GM10248 (cell line): ENCODE results near the gene EFHC2.

ENCODE experiments used
- CTCF ChIA-PET: fragments of 300-600 bp; sonication (Branson Sonifier 250); formaldehyde crosslinking; extraction: SDS; loops from one replicate; lab custom pipeline; 2021; ENCODE audit warnings: antibody characterized with exemption; lab: Yijun Ruan, JAX
- POLR2A ChIA-PET: fragments of 350-650 bp; sonication (Branson Sonifier 250); formaldehyde crosslinking; extraction: SDS; loops from one replicate; lab custom pipeline; 2020; ENCODE audit warnings: antibody characterized with exemption; lab: Yijun Ruan, JAX
- DNase-seq: peaks from one replicate; pipeline ENCODE4 v3.0.0; 2012; ENCODE audit errors: extremely low spot score
- TF ChIP-seq, protein P1 (sequence below): IDR thresholded peaks from 2 replicates; pipeline ENCODE4 v1.5.1; 2012; ENCODE audit warnings: mild to moderate bottlenecking, low read depth; ENCODE audit errors: extremely low read depth, missing control alignments, control extremely low read depth

EFHC2 gene

DNA sequence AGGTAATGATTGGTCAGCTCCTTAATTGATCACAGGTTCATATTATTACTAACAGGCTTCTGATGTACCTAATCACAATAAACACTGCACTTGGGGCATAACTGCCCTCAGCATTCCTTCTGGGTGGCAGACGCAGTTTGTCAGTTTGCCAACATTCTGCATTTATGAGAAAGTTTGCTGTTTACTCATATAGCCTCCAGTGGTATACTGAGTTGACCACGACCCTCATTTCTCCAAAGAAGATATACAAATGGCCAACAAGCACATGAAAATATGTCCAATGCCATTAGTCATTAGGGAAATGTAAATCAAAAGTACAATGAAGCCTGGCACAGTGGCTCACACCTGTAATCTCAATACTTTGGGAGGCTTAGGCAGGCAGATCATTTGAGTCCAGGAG, 26.3 kb downstream of the EFHC2 start:
- no peak for DNase-seq
- TF ChIP-seq, protein P1, sequence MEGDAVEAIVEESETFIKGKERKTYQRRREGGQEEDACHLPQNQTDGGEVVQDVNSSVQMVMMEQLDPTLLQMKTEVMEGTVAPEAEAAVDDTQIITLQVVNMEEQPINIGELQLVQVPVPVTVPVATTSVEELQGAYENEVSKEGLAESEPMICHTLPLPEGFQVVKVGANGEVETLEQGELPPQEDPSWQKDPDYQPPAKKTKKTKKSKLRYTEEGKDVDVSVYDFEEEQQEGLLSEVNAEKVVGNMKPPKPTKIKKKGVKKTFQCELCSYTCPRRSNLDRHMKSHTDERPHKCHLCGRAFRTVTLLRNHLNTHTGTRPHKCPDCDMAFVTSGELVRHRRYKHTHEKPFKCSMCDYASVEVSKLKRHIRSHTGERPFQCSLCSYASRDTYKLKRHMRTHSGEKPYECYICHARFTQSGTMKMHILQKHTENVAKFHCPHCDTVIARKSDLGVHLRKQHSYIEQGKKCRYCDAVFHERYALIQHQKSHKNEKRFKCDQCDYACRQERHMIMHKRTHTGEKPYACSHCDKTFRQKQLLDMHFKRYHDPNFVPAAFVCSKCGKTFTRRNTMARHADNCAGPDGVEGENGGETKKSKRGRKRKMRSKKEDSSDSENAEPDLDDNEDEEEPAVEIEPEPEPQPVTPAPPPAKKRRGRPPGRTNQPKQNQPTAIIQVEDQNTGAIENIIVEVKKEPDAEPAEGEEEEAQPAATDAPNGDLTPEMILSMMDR = no peak
- ChIA-PET CTCF (interaction anchor here (1.3 kb wide), 1 partner anchor 8 kb away, joined by 3 read pairs; no protein-coding TSS in a partner anchor), POLR2A (no interaction called here)

DNA sequence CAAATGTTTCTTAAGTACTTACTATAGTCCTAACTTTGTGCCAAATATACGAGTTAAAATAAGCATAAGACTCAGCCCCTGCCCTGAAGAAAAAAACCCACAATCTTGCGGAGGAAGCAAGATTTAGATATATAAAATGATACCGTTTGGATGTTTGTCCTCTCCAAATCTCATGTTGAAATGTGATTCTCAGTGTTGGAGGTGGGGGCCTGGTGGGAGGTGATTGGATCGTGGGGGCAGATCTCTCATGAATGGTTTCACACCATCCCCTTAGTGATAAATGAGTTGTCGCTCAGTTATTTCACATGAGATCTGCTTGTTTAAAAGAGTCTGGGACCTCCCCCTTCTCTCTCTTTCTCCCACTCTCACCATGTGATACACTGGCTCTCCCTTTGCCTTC, 28.7 kb downstream of the EFHC2 start:
- ChIA-PET CTCF (no interaction called here), POLR2A (no interaction called here)
- TF ChIP-seq, protein P1 = no peak
- DNase-seq = no peak

DNA sequence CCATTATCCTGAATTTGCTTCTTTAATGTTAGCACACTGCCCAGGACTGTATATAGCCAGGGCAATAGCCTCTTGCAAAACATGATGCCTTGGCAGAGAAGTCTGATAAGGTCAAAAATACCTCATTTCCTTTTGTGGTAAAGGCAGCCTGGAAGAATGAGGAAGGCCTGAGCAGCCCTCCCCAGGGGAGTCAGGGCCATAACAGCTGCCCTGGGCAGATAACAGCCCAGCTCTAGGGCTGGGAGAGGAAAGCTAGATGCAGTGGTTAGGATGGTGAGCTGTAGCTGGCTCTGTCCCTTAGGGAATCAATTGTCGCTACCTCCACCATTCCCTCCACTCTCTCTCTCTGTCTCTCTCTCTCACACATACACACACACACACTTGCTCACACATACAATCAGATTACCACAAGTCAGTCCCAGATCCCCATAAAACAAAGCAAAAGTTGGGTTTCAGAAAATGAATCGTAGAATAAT, 29.2 kb downstream of the EFHC2 start:
- ChIA-PET POLR2A (no interaction called here), CTCF (no interaction called here)
- TF ChIP-seq, protein P1 = no peak
- no peak for DNase-seq

DNA sequence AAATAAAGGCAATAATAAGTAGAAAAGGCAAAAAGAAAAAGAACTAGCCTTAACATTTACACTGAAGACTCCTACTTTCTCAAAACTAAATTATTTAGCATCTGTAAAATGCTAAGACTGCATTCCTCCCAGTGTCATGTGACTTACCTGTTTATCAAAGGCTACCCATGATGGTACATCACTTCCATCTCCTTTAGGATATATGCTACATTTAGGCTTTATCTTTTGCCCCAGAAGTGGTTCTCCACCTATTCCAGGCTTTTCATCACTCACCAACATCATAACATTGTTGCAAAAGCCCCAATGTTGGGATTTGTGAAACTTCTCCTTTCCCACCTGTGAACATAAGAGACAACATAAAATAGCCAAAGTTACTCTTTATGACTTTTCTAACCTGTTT, 31.1 kb downstream of the EFHC2 start:
- POLR2A ChIA-PET = no interaction called here
- TF ChIP-seq, protein P1 = no peak
- no peak for DNase-seq
- CTCF ChIA-PET = no interaction called here

DNA sequence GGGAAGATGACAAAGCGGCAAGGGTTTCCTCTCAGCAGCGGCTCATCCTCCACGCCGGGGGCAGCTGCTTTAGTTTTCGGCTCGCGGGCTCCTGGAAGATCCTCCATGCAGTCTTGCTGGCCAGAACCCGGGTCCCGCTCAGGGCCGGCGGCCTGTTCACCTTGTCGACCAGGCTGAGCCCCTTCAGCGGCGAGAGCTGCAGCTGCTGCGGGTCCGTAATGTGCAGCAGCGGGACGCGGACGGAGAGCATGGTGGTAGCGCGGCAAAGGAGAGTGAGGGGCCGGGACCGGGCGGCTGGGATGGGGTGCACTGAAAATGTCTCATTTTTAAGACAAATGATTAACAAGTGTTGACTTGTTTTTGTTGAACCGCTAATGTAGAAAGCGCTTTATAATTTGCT, 33.2 kb downstream of the EFHC2 start:
- no peak for DNase-seq
- TF ChIP-seq, protein P1 = no peak
- ChIA-PET POLR2A (no interaction called here), CTCF (no interaction called here)

DNA sequence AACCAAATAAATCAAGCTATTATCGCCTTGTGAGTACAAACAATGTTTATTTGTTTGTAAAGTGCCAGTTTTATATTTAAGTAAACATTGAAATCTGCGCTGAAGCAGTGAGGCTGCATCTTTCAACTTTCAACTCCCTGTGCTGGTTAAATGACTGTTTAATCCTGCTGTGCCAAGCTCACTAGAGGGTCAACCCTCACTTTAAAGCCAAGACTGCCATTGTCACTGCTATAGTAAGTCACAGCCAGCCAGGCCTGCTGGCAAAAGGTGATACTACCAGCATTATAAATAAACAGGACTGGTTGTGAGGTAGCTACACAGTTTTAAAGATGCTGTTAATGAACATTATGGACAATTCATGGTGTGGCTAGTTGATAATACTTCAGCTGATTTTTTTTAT, 34.6 kb downstream of the EFHC2 start:
- POLR2A ChIA-PET = no interaction called here
- no peak for DNase-seq
- TF ChIP-seq, protein P1 = no peak
- CTCF ChIA-PET = no interaction called here

DNA sequence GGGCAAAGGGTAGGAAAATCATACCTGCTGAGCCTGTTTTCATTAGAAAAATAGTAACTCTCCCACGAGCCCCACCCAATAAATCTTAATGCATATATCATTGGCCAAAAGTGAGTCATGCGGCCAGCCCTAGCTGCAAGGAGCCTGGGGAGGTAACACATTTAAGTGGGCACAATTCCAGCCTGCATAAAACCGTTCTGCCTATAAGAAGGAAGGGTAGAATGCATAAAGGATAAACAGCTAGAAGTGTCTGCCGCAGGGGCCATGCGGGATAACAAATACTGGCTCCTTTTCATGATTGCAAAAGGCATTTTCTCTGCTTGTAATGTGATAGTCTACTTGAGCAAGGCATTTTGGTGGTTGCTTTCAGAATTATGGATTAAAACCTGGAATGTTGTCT, 37.1 kb downstream of the EFHC2 start:
- TF ChIP-seq, protein P1 = no peak
- CTCF ChIA-PET = no interaction called here
- no peak for DNase-seq
- POLR2A ChIA-PET = no interaction called here
